H9 (cell line): Measurements from ENCODE around the gene CCT3. TPM values are rescaled to one million over a fixed set of nuclear protein-coding genes. Genes with fewer than 3 reads are reported as not detected.

Experiments
- DNase-seq: peaks from one replicate; pipeline ENCODE4 v3.0.0-alpha.2; 2017
- H2AFZ ChIP-seq: one replicate; pipeline ENCODE4 v1.6.1; 2013; ENCODE audit warnings: mild to moderate bottlenecking, low read length, control low read depth, moderate library complexity
- H2AK5ac ChIP-seq: 2 replicates; pipeline ENCODE4 v1.6.1; 2013; ENCODE audit warnings: low read length, control low read depth, mixed read lengths; ENCODE audit not compliant: insufficient read length
- H2BK120ac ChIP-seq: one replicate; pipeline ENCODE4 v1.6.1; 2013; ENCODE audit warnings: low read depth, mild to moderate bottlenecking, low read length, control low read depth, inconsistent platforms; ENCODE audit not compliant: poor library complexity, severe bottlenecking
- H2BK12ac ChIP-seq: 2 replicates; pipeline ENCODE4 v1.6.1; 2013; ENCODE audit warnings: low read length, control low read depth, mixed read lengths, low read depth; ENCODE audit not compliant: insufficient read length
- H2BK15ac ChIP-seq: 2 replicates; pipeline ENCODE4 v1.6.1; 2013; ENCODE audit warnings: low read depth, low read length, control low read depth
- H2BK20ac ChIP-seq: one replicate; pipeline ENCODE4 v1.6.1; 2013; ENCODE audit warnings: low read depth, mild to moderate bottlenecking, low read length, control low read depth, inconsistent platforms; ENCODE audit not compliant: poor library complexity, severe bottlenecking
- H2BK5ac ChIP-seq: 2 replicates; pipeline ENCODE4 v1.6.1; 2013; ENCODE audit warnings: low read length, control low read depth, mixed read lengths; ENCODE audit not compliant: insufficient read length
- H3K14ac ChIP-seq: 2 replicates; pipeline ENCODE4 v1.6.1; 2013; ENCODE audit warnings: low read length, control low read depth; ENCODE audit not compliant: insufficient read depth
- H3K18ac ChIP-seq: 2 replicates; pipeline ENCODE4 v1.6.1; 2013; ENCODE audit warnings: low read depth, mild to moderate bottlenecking, mixed read lengths, low read length, control low read depth; ENCODE audit not compliant: insufficient read length
- H3K23ac ChIP-seq: 2 replicates; pipeline ENCODE4 v1.6.1; 2013; ENCODE audit warnings: low read length, control low read depth, mixed read lengths, low read depth; ENCODE audit not compliant: insufficient read length
- H3K23me2 ChIP-seq: 2 replicates; pipeline ENCODE4 v1.6.1; 2013; ENCODE audit warnings: low read depth, mild to moderate bottlenecking, mixed read lengths, low read length, control low read depth; ENCODE audit not compliant: insufficient read length, poor library complexity, severe bottlenecking
- H3K27ac ChIP-seq: 2 replicates; pipeline ENCODE4 v1.5.1; 2013; ENCODE audit warnings: low read length, control low read depth, mixed read lengths, low read depth; ENCODE audit not compliant: insufficient read length
- H3K27me3 ChIP-seq: 2 replicates; pipeline ENCODE4 v1.6.1; 2013; ENCODE audit warnings: low read length, control low read depth, inconsistent platforms; ENCODE audit not compliant: insufficient read depth
- H3K4ac ChIP-seq: 2 replicates; pipeline ENCODE4 v1.6.1; 2013; ENCODE audit warnings: low read depth, mild to moderate bottlenecking, control low read depth, inconsistent platforms, low read length, moderate library complexity
- H3K4me1 ChIP-seq: 2 replicates; pipeline ENCODE4 v1.6.1; 2013; ENCODE audit warnings: low read length, control low read depth, inconsistent platforms; ENCODE audit not compliant: insufficient read depth
- H3K4me2 ChIP-seq: 2 replicates; pipeline ENCODE4 v1.6.1; 2013; ENCODE audit warnings: low read length, control low read depth, mixed read lengths; ENCODE audit not compliant: insufficient read length, insufficient read depth
- H3K56ac ChIP-seq: 2 replicates; pipeline ENCODE4 v1.6.1; 2013; ENCODE audit warnings: low read depth, mild to moderate bottlenecking, mixed read lengths, low read length, control low read depth; ENCODE audit not compliant: insufficient read length
- H3K79me1 ChIP-seq: 2 replicates; pipeline ENCODE4 v1.6.1; 2013; ENCODE audit warnings: low read depth, mild to moderate bottlenecking, moderate library complexity, low read length, control low read depth, inconsistent platforms; ENCODE audit not compliant: insufficient read depth, poor library complexity, severe bottlenecking
- H3K79me2 ChIP-seq: 2 replicates; pipeline ENCODE4 v1.6.1; 2013; ENCODE audit warnings: low read length, control low read depth, inconsistent platforms; ENCODE audit not compliant: insufficient read depth
- H3K9ac ChIP-seq: 2 replicates; pipeline ENCODE4 v1.6.1; 2013; ENCODE audit warnings: low read length, control low read depth, mixed read lengths; ENCODE audit not compliant: insufficient read length; ENCODE audit errors: extremely low read depth
- H3K9me3 ChIP-seq: one replicate; pipeline ENCODE4 v1.6.1; 2013; ENCODE audit warnings: low read depth, low read length, inconsistent platforms; ENCODE audit not compliant: control insufficient read depth
- H3T11ph ChIP-seq: one replicate; pipeline ENCODE4 v1.6.1; 2013; ENCODE audit warnings: mild to moderate bottlenecking, low read length, control low read depth, inconsistent platforms
- H4K20me1 ChIP-seq: one replicate; pipeline ENCODE4 v1.6.1; 2013; ENCODE audit not compliant: control insufficient read depth, insufficient read length, insufficient read depth
- H4K5ac ChIP-seq: 2 replicates; pipeline ENCODE4 v1.6.1; 2013; ENCODE audit warnings: low read depth, mild to moderate bottlenecking, mixed read lengths, low read length, control low read depth; ENCODE audit not compliant: insufficient read length
- H4K8ac ChIP-seq: replicated peaks from 2 replicates; pipeline ENCODE4 v1.6.1; 2013; ENCODE audit warnings: low read length, control low read depth, mixed read lengths, low read depth; ENCODE audit not compliant: insufficient read length
- H4K91ac ChIP-seq: 2 replicates; pipeline ENCODE4 v1.6.1; 2013; ENCODE audit warnings: low read depth, mild to moderate bottlenecking, moderate library complexity, mixed read lengths, low read length, control low read depth; ENCODE audit not compliant: insufficient read length
- H3K27ac Mint-ChIP-seq, 3 experiments: 2 replicates in 2 of 3; 3 replicates in 1 of 3; pipeline ENCODE4 v1.8.0; 2020 to 2021; ENCODE audit warnings: mixed read lengths in 3 of 3, mild to moderate bottlenecking in 1 of 3, moderate library complexity in 1 of 3
- H3K27me3 Mint-ChIP-seq: 2 replicates; pipeline ENCODE4 v1.8.0; 2021; ENCODE audit warnings: low read depth, mild to moderate bottlenecking, moderate library complexity, mixed read lengths
- H3K36me3 Mint-ChIP-seq, 3 experiments: 2 replicates in 2 of 3; 3 replicates in 1 of 3; pipeline ENCODE4 v1.8.0; 2020 to 2021; ENCODE audit warnings: low read depth in 3 of 3, mixed read lengths in 3 of 3; ENCODE audit not compliant: insufficient read depth in 1 of 3
- H3K4me1 Mint-ChIP-seq, 2 experiments: 2 replicates each; pipeline ENCODE4 v1.8.0; 2020; ENCODE audit warnings: mixed read lengths in 2 of 2
- H3K4me3 Mint-ChIP-seq, 2 experiments: 2 replicates in 1 of 2; 3 replicates in 1 of 2; pipeline ENCODE4 v1.8.0; 2020 to 2021; ENCODE audit warnings: mild to moderate bottlenecking in 2 of 2, mixed read lengths in 2 of 2, moderate library complexity in 1 of 2
- H3K9me3 Mint-ChIP-seq, 2 experiments: 2 replicates in 1 of 2; 3 replicates in 1 of 2; pipeline ENCODE4 v1.8.0; 2020; ENCODE audit warnings: mild to moderate bottlenecking in 2 of 2, mixed read lengths in 2 of 2, moderate library complexity in 1 of 2
- WGBS: extraction: QIAGEN DNeasy Blood & Tissue Kit; methylation state at CpG from one replicate; pipeline ENCODE4 v1.1.7; 2013; ENCODE audit warnings: missing lambda C conversion rate, low lambda C conversion rate, mixed read lengths; ENCODE audit not compliant: insufficient read length; ENCODE audit errors: extremely low coverage; 5-methylcytosine and 5-hydroxymethylcytosine counted together
- total RNA-seq: library from RNA; stranded (reverse); gene quantifications from 2 replicates; pipeline ENCODE4 v1.2.1, GENCODE V29; 2021
- TF ChIP-seq, protein P1 (sequence below): fragments of 200-600 bp; sonication (generic); conservative IDR thresholded peaks from 3 replicates; pipeline ENCODE4 v1.8.0; 2021; ENCODE audit warnings: antibody characterized with exemption, mild to moderate bottlenecking

CCT3 gene
- total RNA-seq, 1 experiment from 2014 or later = 524 TPM

DNA sequence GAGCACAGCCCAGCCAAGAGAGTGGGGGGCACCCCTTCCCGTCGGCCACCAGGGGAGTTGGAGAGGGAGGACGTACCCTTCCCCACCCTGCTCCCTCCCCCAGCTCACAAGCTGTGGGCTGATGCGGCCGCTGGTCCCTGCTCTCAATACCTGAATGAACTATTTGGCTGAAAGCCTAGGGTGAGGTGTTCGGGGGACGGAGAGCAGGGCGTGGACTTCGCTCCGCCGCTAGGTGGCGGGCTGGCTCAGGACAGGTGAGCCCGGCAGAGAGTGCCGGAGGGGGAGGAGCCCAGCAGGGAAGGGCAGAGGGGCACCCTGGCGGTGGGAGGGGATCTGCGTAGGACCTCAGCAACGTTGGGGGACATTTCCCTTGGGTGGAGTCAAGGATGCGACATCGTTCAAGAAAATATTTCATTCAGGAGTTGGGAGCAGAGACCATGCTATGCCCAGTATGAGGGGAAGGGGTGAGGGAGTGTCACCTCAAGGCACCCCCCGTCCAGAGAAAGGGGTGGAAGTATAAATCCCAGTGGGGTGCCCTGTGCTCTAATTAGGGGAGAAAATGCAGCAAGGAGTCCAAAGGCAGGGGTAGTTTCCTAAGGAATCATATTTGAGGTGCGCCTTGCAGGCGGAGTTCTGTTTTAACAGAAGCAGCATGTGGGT is 18.9 kb upstream of the CCT3 start:
- H2BK120ac ChIP-seq = no peak overlapping the region
- Mint-ChIP-seq H3K9me3 (peaks cover 0 to 3% of the 10 kb centered on the region in 2 experiments; a peak in 2 of 5 replicates), H3K4me3 (peak overlapping the region; percentile 63 to 77), H3K27ac (peak overlapping the region in 1 of 3 experiments; percentile 26; a peak in 1 of 7 replicates), H3K27me3 (peaks cover 19% of the 10 kb centered on the region), H3K36me3 (no peaks in the 10 kb centered on the region), H3K4me1 (peaks cover 9 to 13% of the 10 kb centered on the region in 2 experiments)
- H4K8ac ChIP-seq = no peak overlapping the region
- no peak overlapping the region for H2AFZ ChIP-seq
- no peak overlapping the region for H2BK12ac ChIP-seq
- no peak overlapping the region for H3K56ac ChIP-seq
- H3K18ac ChIP-seq = no peak overlapping the region
- no peak overlapping the region for H3K23ac ChIP-seq
- no peak overlapping the region for H3K9ac ChIP-seq
- H3K4ac ChIP-seq = no peak overlapping the region
- H3K79me2 ChIP-seq = no peaks in the 10 kb centered on the region
- peak; percentile 96 for DNase-seq
- H3K9me3 ChIP-seq = no peaks in the 10 kb centered on the region
- H3K23me2 ChIP-seq = no peaks in the 10 kb centered on the region
- no peak overlapping the region for H4K5ac ChIP-seq
- H2BK5ac ChIP-seq = no peak overlapping the region
- H4K91ac ChIP-seq = no peak overlapping the region
- H3K27me3 ChIP-seq = no peaks in the 10 kb centered on the region
- H3K4me2 ChIP-seq = peak overlapping the region; percentile 57
- TF ChIP-seq, protein P1, sequence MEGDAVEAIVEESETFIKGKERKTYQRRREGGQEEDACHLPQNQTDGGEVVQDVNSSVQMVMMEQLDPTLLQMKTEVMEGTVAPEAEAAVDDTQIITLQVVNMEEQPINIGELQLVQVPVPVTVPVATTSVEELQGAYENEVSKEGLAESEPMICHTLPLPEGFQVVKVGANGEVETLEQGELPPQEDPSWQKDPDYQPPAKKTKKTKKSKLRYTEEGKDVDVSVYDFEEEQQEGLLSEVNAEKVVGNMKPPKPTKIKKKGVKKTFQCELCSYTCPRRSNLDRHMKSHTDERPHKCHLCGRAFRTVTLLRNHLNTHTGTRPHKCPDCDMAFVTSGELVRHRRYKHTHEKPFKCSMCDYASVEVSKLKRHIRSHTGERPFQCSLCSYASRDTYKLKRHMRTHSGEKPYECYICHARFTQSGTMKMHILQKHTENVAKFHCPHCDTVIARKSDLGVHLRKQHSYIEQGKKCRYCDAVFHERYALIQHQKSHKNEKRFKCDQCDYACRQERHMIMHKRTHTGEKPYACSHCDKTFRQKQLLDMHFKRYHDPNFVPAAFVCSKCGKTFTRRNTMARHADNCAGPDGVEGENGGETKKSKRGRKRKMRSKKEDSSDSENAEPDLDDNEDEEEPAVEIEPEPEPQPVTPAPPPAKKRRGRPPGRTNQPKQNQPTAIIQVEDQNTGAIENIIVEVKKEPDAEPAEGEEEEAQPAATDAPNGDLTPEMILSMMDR = peak; percentile 99
- no peaks in the 10 kb centered on the region for H3K79me1 ChIP-seq
- no peak overlapping the region for H3K14ac ChIP-seq
- no peak overlapping the region for H3K27ac ChIP-seq
- no peak overlapping the region for H3T11ph ChIP-seq
- no peak overlapping the region for H2BK20ac ChIP-seq
- no peaks in the 10 kb centered on the region for H3K4me1 ChIP-seq
- H2AK5ac ChIP-seq = no peak overlapping the region
- WGBS = no CpG with 5 or more reads among the region's 22 CpGs
- H4K20me1 ChIP-seq = no peaks in the 10 kb centered on the region
- H2BK15ac ChIP-seq = no peak overlapping the region
